ENCODE results near the gene THRAP3.

GRCh38 chr1:36198641-36199040 is 25.6 kb upstream of the THRAP3 start:
- TF ChIP-seq CTCF (IDR thresholded peaks at IDR 0.05) (no peak), POLR2A (IDR thresholded peaks at IDR 0.05) (no peak)

Data from thyroid gland (tissue), 4 donors.